GM19238 (cell line): Measurements from ENCODE around the gene TFPT.
A peak's percentile ranks its signal among the peaks of the same experiment; 100 is the strongest.

ENCODE experiments used
- DNase-seq: peaks from one replicate; pipeline ENCODE4 v3.0.0; 2011; ENCODE audit warnings: low spot score; ENCODE audit not compliant: insufficient read length

The TFPT gene

GRCh38 chr19:54149021-54149812, 33.8 kb upstream of the TFPT start:
- no peak for DNase-seq

GRCh38 chr19:54148158-54148557, 32.7 kb upstream of the TFPT start:
- DNase-seq: no peak

DNA sequence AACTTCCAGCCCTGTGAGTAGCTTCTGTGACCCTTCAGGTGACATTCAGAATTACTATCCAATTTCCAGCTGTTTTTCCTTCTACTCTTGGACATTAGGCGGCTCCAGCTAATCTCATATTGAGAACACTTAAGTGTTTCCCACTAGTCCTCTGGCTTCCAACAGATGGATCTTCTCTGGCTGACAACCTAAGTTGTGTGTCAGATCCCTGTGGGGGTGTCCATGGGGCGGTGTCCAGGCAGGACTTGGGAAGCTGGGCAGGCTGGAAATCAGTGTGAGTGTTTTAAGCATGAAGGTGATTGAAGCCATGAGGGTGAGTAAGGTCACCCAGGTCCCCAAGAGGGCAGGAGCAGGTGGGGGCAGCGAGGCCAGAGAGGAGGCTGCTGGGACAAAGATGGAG, 32.2 kb upstream of the TFPT start:
- no peak for DNase-seq

DNA sequence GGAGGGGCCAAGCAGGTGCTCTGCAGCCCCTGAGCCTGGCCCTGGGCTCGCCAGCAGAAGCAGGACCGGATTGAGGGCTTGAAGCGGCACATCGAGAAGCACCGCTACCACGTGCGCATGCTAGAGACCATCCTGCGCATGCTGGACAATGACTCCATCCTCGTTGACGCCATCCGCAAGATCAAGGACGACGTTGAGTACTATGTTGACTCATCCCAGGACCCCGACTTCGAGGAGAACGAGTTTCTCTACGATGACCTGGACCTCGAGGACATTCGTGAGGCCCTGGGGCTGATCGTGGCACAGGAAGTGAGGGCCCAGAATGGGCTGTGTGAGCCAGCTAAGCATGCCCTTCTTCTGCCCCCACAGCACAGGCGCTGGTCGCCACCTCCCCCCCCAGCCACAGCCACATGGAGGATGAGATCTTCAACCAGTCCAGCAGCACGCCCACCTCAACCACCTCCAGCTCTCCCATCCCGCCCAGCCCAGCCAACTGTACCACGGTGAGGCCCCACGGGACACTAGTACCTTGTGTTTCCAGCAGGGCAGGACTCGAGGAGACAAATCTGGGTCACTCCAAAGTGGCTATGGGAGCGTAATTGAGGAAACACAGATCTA, 30.2 kb upstream of the TFPT start:
- DNase-seq: no peak

DNA sequence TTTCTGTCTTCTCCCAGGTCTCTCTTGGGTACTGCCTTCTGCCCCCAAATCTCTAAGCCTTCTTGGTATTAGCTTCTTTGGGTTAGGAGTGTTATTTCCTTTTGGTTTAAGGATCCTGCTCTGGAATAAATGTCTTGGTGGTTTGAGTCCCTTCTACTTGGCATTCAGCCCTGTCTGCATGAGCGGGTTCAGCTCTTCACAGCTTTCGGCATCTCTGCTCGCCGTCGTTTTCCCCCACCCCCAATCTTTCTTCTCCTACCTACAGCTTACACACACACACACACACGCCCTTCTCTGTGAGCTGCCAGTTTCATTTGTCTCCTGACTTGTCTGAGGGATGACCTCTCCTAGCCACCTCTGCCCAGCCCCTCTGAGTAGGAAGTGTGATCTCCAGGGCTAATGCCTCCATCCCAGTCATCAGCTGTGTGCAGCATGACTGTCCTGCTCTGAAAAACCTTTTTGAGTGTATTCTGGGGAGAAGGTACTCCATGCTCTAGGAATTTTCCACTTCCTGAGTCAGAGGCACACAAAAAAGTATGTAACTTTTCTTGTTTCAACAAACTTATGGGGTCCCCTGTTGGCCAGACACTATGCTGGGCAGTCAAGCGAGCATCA, 26.8 kb upstream of the TFPT start:
- no peak for DNase-seq

DNA sequence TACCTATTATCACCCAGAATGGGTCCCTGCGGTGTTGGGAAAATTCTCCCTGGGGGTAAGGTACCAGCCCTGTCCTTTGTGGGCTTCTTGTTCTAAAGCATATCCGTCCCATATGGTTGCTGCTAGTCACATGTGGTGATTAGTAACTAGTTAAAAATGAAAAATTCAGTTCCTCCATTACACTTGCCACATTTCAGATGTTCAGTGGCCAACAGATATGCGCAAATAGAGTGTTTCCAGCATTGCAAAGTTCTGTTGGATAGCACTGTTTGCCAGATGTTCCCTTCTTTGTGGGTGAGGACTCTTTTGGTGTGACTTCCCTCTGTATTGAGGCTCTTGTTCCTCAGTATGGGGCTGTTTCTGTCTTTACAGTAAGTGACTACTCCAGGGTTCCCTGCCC, 25.9 kb upstream of the TFPT start:
- DNase-seq: no peak

DNA sequence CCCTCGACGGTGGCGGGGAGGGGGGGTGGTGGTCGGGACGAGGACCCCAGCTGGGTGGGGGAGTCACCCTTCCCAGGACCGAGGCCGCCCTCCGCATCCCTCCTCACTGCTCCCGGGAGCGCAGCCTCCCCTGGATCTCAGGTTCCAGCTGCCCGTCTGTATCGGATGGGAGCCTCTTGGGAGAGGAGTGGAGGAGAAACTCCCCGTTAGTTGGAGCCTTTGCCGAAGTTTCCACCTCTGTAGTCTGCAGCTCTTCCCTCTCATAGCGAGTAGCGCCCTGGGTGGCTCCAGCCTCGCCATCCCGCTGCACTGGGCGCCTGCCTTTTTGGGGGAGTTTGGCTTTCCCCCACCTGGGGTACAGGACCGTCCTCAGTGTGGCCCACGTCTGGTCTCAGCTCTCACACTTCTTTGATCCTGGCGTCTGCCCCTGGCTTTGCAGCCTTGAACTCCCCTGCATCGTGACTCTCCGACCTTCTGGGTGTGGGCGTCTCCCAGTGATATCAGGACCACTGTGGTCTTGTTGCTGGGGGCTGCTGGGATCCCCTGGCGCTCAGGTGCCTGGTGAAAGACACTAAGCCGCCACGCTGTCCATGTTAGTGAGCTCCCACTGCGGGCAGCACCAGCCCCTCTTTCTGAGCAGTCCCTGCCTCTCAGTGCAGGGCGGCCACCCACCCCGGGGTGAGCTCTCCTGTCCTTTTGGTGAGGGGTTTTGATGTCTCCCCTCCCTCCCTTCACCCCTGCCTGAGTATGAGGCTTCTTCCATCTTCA, 23.2 kb upstream of the TFPT start:
- DNase-seq: no peak

- peak; percentile 51 for DNase-seq
Measured at GRCh38 chr19:54137699-54138488, 22.4 kb upstream of the TFPT start, which contains the start of gene CNOT3. CNOT3 (plus strand) TSS chr19:54137762; CDS start chr19:54142979, 5,217 bp downstream.

DNA sequence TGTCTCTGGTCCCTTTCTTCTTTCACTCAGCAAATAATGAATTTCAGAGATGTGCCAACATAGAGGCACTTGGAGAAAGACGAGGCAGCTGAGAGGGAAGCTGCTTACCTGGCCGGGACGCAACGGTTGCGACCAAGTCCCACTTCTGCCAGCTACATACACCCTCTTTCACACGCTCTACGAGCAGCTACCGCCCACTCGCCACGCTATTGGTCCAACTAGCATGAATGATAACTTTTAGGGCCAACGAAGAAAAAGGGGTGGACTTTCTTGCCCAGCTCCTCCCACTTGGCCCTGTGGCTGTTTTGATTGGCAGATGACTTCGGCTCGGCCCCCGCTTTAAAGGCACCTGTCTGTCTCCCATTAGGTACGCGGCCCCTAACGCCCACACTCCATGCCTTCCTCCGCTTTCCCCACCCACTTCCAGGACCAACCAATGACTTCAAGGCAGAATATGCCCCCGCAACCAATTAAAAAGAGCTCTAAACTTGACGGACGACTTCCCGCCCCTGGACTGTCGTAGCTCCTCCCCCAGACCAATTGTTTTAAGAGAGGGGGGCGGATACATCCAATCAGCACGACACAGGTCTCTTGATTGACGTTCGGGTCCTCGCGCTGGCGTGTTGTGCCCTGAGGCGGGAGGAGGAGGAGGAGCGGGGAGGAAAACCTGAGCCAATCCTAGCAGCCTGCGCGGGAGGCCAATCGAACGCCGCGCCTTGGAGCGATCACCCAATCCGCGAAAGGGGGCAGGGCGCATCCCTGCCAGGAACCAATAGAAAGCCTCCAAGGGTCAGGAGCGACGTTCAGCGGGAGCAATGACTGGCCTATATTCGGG, 21.6 kb upstream of the TFPT start:
- peak; percentile 99 for DNase-seq

DNA sequence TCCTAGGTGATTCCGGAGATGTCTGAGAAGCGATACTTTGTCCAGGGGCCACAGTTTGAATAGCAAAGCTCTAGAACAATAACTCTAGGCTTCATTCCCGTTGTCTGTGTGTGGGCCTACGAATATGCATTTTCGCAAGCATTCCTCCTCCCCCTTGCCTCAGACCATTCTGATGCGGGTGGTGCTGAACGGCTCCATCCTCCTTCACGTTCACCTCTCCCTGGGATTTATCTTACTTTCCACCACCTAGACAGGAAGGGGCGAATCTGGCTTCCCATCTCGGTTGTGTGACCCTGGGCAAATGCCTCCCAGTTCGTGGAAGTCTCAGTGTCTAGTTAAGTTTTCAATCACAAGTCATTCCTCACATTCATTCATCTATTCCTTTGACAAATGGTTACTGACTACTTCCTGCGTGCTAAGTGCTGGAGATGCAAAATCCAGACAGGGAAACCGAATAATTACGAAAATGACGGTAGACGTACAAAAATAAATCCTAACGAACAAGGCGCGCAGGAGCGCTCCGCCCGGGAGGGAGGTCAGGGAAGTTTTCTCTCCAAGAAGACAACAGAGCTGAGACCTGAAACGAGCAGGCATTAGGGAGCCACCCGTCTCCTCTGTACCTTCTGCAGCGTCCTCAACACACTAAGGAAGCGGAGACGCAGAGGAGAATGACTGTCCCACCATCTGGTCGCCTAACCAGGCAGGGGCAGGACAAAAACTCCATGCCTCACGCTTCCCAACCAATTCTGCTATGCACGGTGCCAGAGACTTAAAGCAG, 20.8 kb upstream of the TFPT start:
- DNase-seq: no peak

GRCh38 chr19:54133957-54134590, 18.6 kb upstream of the TFPT start:
- DNase-seq: no peak

DNA sequence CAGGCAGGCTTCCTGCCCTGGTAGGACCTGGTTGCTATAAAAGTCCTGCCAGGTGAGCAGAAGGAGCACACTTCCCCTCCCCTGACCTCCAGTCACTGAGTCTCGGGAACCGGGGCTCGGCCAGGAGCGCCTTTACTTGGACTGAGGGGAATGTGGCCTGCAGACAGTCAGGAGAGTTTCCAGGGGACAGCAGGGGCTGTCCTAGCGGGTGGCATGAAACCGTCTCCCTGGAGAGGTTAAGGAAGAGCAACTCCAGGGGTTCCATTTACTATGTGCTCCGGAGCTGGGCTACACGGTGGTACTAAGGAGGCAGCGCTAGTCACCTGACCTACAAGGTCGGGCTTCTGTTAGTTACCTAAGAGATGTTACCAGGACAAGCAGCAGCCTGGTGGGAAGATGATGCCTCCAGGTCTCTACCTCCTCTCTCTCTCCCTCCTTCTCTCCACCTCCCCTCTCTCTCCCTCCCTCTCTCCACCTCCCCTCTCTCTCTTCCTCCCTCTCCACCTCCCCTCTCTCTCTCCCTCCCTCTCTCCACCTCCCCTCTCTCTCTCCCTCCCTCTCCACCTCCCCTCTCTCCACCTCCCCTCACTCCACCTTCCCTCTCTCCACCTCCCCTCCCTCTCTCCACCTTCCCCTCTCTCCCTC, 18.0 kb upstream of the TFPT start:
- DNase-seq: no peak

DNA sequence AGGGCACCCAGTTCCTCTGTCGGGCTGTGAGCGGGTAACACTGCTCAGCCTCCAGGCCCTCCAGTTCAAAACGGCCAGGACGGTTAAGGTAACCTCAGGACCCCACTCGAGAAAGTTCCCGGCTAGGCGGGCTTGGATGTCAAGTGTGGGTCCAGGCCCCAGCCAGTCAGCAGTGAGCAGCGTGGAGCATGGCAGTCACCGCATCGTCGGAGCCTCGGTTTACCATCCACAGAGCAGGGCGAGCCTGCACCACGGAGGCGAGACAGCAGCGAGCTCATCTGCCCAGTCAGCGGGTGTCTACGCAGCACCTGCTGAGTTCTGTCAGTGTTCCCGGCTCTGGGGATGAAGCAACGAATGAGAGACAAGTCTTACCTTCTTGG, 14.2 kb upstream of the TFPT start:
- no peak for DNase-seq

DNA sequence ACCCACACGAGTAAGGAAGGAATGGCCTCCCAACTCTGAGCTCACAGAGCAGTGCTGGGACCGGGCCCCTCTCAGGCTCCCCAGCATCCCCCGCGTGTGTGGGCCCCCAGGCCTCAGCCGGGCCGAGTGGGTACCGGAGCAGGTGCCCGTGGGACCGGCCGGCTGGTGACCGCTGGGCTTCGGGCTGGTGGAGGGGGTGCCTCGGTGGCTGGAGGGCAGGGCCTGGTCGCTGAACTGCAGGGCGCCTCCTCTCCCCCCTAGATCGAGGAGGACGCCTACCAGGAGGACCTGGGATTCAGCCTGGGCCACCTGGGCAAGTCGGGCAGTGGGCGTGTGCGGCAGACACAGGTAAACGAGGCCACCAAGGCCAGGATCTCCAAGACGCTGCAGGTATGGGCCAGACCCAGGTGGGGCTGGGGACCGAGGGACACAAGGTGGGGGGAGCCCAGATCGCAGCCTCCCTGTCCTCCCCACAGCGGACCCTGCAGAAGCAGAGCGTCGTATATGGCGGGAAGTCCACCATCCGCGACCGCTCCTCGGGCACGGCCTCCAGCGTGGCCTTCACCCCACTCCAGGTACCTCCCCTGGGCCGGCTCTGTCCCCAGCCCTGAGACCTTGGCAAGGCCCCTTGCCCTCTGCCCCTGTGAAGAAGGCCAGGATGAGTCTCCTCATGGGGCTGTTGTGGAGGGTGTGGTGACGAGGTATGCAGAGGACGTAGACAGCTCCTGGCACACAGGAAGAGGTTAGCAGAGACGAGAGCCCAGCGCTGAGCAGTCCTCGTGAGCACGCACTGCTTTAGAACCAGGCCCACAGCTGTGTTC, 13.5 kb upstream of the TFPT start:
- DNase-seq: no peak

DNA sequence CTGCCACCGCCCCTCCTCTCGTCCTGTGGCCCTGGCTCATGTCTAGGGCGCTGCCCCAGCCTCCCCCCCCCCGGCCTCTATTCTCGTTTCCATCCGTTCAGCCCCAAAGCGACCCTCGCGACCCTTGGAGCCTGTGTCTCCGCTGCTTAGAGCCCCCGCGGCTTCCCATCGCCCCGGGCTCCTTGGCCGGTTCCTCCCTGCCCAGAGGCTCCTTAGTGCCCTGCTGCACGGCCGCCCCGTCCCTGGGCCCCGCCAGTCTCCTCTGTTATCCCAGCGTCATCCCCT, 12.9 kb upstream of the TFPT start:
- DNase-seq: no peak

- no peak for DNase-seq
Measured at GRCh38 chr19:54127688-54128440, 12.4 kb upstream of the TFPT start.

GRCh38 chr19:54125713-54126112, 10.3 kb upstream of the TFPT start:
- DNase-seq: no peak
